HepG2 (cell line): Measurements from ENCODE around the gene SECTM1. TPM values are rescaled to one million over a fixed set of nuclear protein-coding genes. Genes with fewer than 3 reads are reported as not detected.

Source experiments
- ASH2L ChIP-seq: fragments of 300-600, 200-600 bp; sonication (generic); IDR thresholded peaks from 2 replicates; pipeline ENCODE4 v1.7.0; 2017; ENCODE audit warnings: low read depth, mild to moderate bottlenecking, moderate library complexity, mixed read lengths, low read length; ENCODE audit not compliant: insufficient read length
- HIVEP1 ChIP-seq: sonication (generic); formaldehyde crosslinking; IDR thresholded peaks from 2 replicates; pipeline ENCODE4 v1.4.0; 2020; ENCODE audit warnings: mild to moderate bottlenecking, missing genetic modification reagents
- HNRNPK ChIP-seq: fragments of 200-400 bp; formaldehyde crosslinking; IDR thresholded peaks from 2 replicates; pipeline ENCODE4 v1.6.1; 2018; ENCODE audit warnings: low read length, low read depth, moderate library complexity, mild to moderate bottlenecking; ENCODE audit not compliant: poor library complexity, severe bottlenecking
- NFIB ChIP-seq: sonication (generic); formaldehyde crosslinking; IDR thresholded peaks from 2 replicates; pipeline ENCODE4 v1.9.0; 2021; ENCODE audit warnings: missing genetic modification reagents, mild to moderate bottlenecking, borderline replicate concordance
- ZBTB1 ChIP-seq: sonication (generic); formaldehyde crosslinking; IDR thresholded peaks from 2 replicates; pipeline ENCODE4 v1.4.0; 2020; ENCODE audit warnings: missing genetic modification reagents, borderline replicate concordance
- ZMYM2 ChIP-seq: sonication (generic); formaldehyde crosslinking; IDR thresholded peaks from 2 replicates; pipeline ENCODE4 v1.8.0; 2022; ENCODE audit warnings: mild to moderate bottlenecking, missing genetic modification reagents
- ZNF274 ChIP-seq: sonication (generic); formaldehyde crosslinking; IDR thresholded peaks from 2 replicates; pipeline ENCODE4 v1.5.1; 2020; ENCODE audit warnings: mild to moderate bottlenecking, missing genetic modification reagents
- ZNF441 ChIP-seq: sonication (generic); formaldehyde crosslinking; IDR thresholded peaks from 2 replicates; pipeline ENCODE4 v1.7.0; 2021; ENCODE audit warnings: missing genetic modification reagents, borderline replicate concordance
- ZSCAN21 ChIP-seq: sonication (generic); formaldehyde crosslinking; IDR thresholded peaks from 2 replicates; pipeline ENCODE4 v1.8.0; 2022; ENCODE audit warnings: mild to moderate bottlenecking, missing genetic modification reagents, moderate library complexity, borderline replicate concordance
- polyA plus RNA-seq, 8 experiments: library from polyadenylated mRNA; depleted of rRNA in 3 of 8; stranded (reverse) in 7 of 8; unstranded in 1 of 8; fragments of >200 nt; fragmentation: Illumina TruSeq in 4 of 8; extraction: Trizol in 4 of 8; gene quantifications; 2 replicates each; pipeline versions ENCODE4 v1.2.1 to v1.2.3, GENCODE V29; 2011 to 2016; ENCODE audit warnings: low read depth in 4 of 8, missing spikeins in 1 of 8, mixed read lengths in 1 of 8; ENCODE audit not compliant: insufficient read depth in 1 of 8
- total RNA-seq, 5 experiments: library from RNA; depleted of rRNA; stranded (reverse); fragments of >200 nt; fragmentation: Illumina TruSeq; extraction: Trizol; gene quantifications; 2 replicates each; pipeline ENCODE4 v1.2.3, GENCODE V29; 2016; ENCODE audit warnings: low read depth in 1 of 5
- TF ChIP-seq, protein P1 (sequence below): sonication (generic); formaldehyde crosslinking; IDR thresholded peaks from 2 replicates; pipeline ENCODE4 v1.4.0; 2020; ENCODE audit warnings: missing genetic modification reagents, mild to moderate bottlenecking, borderline replicate concordance
- TF ChIP-seq, protein P2 (sequence below): sonication (generic); formaldehyde crosslinking; IDR thresholded peaks from 2 replicates; pipeline ENCODE4 v1.5.0; 2020; ENCODE audit warnings: mild to moderate bottlenecking, missing genetic modification reagents
- TF ChIP-seq, protein P3 (sequence below): sonication (generic); formaldehyde crosslinking; IDR thresholded peaks from 2 replicates; pipeline ENCODE4 v1.9.0; 2021; ENCODE audit warnings: missing genetic modification reagents, mild to moderate bottlenecking, borderline replicate concordance

Gene SECTM1
- total and polyA plus RNA-seq, 2 of the 13 experiments (the other 11 are each of a cell fraction or from before 2014, with no cell fraction given) = 3.5 to 5.3 TPM

- TF ChIP-seq, protein P1, sequence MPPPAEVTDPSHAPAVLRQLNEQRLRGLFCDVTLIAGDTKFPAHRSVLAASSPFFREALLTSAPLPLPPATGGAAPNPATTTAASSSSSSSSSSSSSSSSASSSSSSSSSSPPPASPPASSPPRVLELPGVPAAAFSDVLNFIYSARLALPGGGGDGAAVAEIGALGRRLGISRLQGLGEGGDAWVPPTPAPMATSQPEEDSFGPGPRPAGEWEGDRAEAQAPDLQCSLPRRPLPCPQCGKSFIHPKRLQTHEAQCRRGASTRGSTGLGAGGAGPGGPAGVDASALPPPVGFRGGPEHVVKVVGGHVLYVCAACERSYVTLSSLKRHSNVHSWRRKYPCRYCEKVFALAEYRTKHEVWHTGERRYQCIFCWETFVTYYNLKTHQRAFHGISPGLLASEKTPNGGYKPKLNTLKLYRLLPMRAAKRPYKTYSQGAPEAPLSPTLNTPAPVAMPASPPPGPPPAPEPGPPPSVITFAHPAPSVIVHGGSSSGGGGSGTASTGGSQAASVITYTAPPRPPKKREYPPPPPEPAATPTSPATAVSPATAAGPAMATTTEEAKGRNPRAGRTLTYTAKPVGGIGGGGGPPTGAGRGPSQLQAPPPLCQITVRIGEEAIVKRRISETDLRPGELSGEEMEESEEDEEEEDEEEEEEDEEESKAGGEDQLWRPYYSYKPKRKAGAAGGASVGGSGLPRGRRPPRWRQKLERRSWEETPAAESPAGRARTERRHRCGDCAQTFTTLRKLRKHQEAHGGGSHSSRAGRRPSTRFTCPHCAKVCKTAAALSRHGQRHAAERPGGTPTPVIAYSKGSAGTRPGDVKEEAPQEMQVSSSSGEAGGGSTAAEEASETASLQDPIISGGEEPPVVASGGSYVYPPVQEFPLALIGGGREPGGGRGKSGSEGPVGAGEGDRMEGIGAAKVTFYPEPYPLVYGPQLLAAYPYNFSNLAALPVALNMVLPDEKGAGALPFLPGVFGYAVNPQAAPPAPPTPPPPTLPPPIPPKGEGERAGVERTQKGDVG (CRISPR knock-in tag) = peak; percentile 48; the same call in 1 of the 2 replicates
- TF ChIP-seq, protein P2, sequence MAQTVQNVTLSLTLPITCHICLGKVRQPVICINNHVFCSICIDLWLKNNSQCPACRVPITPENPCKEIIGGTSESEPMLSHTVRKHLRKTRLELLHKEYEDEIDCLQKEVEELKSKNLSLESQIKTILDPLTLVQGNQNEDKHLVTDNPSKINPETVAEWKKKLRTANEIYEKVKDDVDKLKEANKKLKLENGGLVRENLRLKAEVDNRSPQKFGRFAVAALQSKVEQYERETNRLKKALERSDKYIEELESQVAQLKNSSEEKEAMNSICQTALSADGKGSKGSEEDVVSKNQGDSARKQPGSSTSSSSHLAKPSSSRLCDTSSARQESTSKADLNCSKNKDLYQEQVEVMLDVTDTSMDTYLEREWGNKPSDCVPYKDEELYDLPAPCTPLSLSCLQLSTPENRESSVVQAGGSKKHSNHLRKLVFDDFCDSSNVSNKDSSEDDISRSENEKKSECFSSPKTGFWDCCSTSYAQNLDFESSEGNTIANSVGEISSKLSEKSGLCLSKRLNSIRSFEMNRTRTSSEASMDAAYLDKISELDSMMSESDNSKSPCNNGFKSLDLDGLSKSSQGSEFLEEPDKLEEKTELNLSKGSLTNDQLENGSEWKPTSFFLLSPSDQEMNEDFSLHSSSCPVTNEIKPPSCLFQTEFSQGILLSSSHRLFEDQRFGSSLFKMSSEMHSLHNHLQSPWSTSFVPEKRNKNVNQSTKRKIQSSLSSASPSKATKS (CRISPR knock-in tag) = no peak
- TF ChIP-seq HNRNPK (no peak), HIVEP1 (CRISPR knock-in tag) (peak; percentile 40; the same call in 1 of the 2 replicates), ZNF274 (CRISPR knock-in tag) (no peak), ZNF441 (CRISPR knock-in tag) (no peak), ASH2L (no peak), ZMYM2 (CRISPR knock-in tag) (no peak), ZSCAN21 (CRISPR knock-in tag) (no peak), ZBTB1 (CRISPR knock-in tag) (no peak), NFIB (CRISPR knock-in tag) (no peak)
- TF ChIP-seq, protein P3, sequence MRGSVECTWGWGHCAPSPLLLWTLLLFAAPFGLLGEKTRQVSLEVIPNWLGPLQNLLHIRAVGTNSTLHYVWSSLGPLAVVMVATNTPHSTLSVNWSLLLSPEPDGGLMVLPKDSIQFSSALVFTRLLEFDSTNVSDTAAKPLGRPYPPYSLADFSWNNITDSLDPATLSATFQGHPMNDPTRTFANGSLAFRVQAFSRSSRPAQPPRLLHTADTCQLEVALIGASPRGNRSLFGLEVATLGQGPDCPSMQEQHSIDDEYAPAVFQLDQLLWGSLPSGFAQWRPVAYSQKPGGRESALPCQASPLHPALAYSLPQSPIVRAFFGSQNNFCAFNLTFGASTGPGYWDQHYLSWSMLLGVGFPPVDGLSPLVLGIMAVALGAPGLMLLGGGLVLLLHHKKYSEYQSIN (CRISPR knock-in tag) = no peak
These were observed 41.9 kb upstream of the SECTM1 start (continued) for GRCh38 chr17:82375359-82376041.
